Large intestine (tissue), 3 donors: Measurements from ENCODE around the gene MEI4. TPM values are rescaled to one million over a fixed set of nuclear protein-coding genes. Genes with fewer than 3 reads are reported as not detected.
"Not testable (repeated sequence)": the region's sequence is repeated elsewhere in the genome, so short reads cannot be mapped to it uniquely, and the experiment has no call there.

Experiments
- DNase-seq, 2 donors: peaks; one replicate each; pipeline versions ENCODE4 v3.0.0 to v3.0.0-alpha.2; 2013
- H3K27ac ChIP-seq: one replicate; pipeline ENCODE4 v1.5.1; 2013; ENCODE audit warnings: low read length
- H3K27me3 ChIP-seq: 2 replicates; pipeline ENCODE4 v1.6.1; 2013; ENCODE audit warnings: low read length; ENCODE audit not compliant: control insufficient read depth, insufficient read depth
- H3K36me3 ChIP-seq: 2 replicates; pipeline ENCODE4 v1.6.1; 2013; ENCODE audit warnings: low read length; ENCODE audit not compliant: control insufficient read depth, insufficient read depth
- H3K4me1 ChIP-seq: one replicate; pipeline ENCODE4 v1.6.1; 2013; ENCODE audit warnings: low read length; ENCODE audit not compliant: control insufficient read depth, insufficient read depth
- H3K4me3 ChIP-seq: one replicate; pipeline ENCODE4 v1.5.1; 2013; ENCODE audit warnings: low read length
- H3K9me3 ChIP-seq: one replicate; pipeline ENCODE4 v1.6.1; 2013; ENCODE audit warnings: mild to moderate bottlenecking, low read depth, low read length, moderate library complexity; ENCODE audit not compliant: control insufficient read depth
- WGBS: methylation state at CpG from one replicate; pipeline ENCODE4 v1.1.5; 2013; ENCODE audit warnings: low lambda C conversion rate; ENCODE audit not compliant: insufficient coverage; 5-methylcytosine and 5-hydroxymethylcytosine counted together
- polyA plus RNA-seq: library from polyadenylated mRNA; unstranded; fragments of 120-200 nt; gene quantifications from one replicate; pipeline ENCODE4 v1.2.1, GENCODE V29; 2013

Gene MEI4
- polyA plus RNA-seq, 1 donor: 0.09 TPM

DNA sequence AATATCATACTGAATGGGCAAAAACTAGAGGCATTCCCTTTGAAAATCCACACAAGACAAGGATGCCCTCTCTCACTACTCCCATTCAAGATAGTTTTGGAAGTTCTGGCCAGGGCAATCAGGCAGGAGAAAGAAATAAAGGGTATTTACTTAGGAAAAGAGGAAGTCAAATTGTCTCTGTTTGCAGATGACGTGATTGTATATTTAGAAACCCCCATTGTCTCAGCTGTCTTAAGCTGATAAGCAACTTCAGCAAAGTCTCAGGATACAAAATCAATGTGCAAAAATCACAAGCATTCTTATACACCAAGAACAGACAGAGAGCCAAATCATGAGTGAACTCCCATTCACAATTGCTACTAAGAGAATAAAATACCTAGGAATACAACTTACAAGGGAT, 99.3 kb downstream of the MEI4 start:
- not testable (repeated sequence) for H3K4me1 ChIP-seq, H3K27ac ChIP-seq, H3K27me3 ChIP-seq, H3K9me3 ChIP-seq, H3K36me3 ChIP-seq, DNase-seq, H3K4me3 ChIP-seq
- no CpG with 5 or more reads among the region's 1 CpG for WGBS

GRCh38 chr6:77762386-77762785, 109.5 kb downstream of the MEI4 start:
- H3K4me3 ChIP-seq: no peak overlapping the region
- no peaks in the 10 kb centered on the region for H3K4me1 ChIP-seq
- H3K9me3 ChIP-seq: no peaks in the 10 kb centered on the region
- no peaks in the 10 kb centered on the region for H3K36me3 ChIP-seq
- no peak overlapping the region for H3K27ac ChIP-seq
- no peak for DNase-seq
- no CpG with 5 or more reads among the region's 2 CpGs for WGBS
- no peaks in the 10 kb centered on the region for H3K27me3 ChIP-seq

GRCh38 chr6:77763124-77763523, 110.3 kb downstream of the MEI4 start:
- no peak for DNase-seq
- H3K9me3 ChIP-seq: no peaks in the 10 kb centered on the region
- H3K27me3 ChIP-seq: no peaks in the 10 kb centered on the region
- no peak overlapping the region for H3K4me3 ChIP-seq
- no peak overlapping the region for H3K27ac ChIP-seq
- H3K4me1 ChIP-seq: no peaks in the 10 kb centered on the region
- no peaks in the 10 kb centered on the region for H3K36me3 ChIP-seq
- WGBS: no CpG with 5 or more reads among the region's 2 CpGs

GRCh38 chr6:77764364-77764763, 111.5 kb downstream of the MEI4 start:
- H3K4me3 ChIP-seq: no peak overlapping the region
- H3K36me3 ChIP-seq: no peaks in the 10 kb centered on the region
- WGBS: 100% methylated on average over 1 of the region's 1 CpG
- H3K27ac ChIP-seq: no peak overlapping the region
- H3K9me3 ChIP-seq: no peaks in the 10 kb centered on the region
- H3K27me3 ChIP-seq: no peaks in the 10 kb centered on the region
- H3K4me1 ChIP-seq: no peaks in the 10 kb centered on the region
- DNase-seq: no peak

DNA sequence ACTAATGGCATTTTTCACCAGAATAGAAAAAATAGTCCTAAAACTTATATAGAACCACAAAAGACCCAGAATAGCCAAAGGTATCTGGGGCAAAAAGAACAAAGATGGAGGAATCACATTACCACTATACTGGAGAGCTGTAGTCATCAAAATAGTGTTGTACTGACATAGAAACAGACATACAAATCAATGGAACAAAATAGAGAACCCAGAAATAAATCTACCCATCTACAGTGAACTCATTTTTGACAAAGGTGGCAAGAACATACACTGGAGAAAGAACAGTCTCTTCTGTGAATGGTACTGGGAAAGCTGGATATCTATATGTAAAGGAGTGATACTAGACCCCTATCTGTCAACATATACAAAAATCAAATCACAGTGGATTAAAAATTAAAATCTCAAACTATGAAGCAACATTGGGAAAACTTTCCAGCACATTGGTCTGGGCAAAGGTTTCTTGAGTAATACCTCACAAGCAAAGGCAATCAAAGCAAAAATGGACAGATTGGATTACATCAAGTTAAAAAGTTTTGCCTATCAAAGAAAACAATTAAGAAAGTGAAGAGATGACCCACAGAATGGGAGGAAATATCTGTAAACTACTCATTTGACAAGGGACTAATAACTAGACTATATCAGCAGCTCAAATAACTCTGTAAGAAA, 120.5 kb downstream of the MEI4 start:
- no peak for DNase-seq
- Histone ChIP-seq H3K27ac (no peak overlapping the region), H3K9me3 (no peaks in the 10 kb centered on the region), H3K4me1 (no peaks in the 10 kb centered on the region), H3K4me3 (no peak overlapping the region), H3K36me3 (no peaks in the 10 kb centered on the region), H3K27me3 (no peaks in the 10 kb centered on the region)

DNA sequence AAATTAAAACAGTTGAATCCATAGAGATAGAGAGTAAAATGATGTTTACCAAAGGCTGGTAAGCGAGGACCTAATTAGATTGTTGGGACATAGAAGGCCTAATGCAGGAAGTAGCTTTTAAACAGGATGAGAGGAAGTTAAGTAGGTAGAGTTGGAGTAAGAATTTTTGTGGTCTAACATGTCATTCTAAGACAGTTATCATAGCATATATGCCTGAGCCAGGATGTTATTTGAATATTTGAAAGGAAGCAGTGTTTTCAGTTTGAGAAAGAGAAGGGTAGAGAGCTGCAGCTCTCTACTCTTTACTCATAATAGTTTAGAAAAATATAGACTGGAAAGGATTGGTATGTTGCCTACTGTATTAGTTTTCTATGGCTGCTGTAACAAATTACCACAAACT, 121.6 kb downstream of the MEI4 start:
- Histone ChIP-seq H3K27ac (no peak overlapping the region), H3K4me3 (no peak overlapping the region), H3K9me3 (no peaks in the 10 kb centered on the region), H3K4me1 (no peaks in the 10 kb centered on the region), H3K36me3 (no peaks in the 10 kb centered on the region), H3K27me3 (no peaks in the 10 kb centered on the region)
- no CpG with 5 or more reads among the region's 1 CpG for WGBS
- no peak for DNase-seq

DNA sequence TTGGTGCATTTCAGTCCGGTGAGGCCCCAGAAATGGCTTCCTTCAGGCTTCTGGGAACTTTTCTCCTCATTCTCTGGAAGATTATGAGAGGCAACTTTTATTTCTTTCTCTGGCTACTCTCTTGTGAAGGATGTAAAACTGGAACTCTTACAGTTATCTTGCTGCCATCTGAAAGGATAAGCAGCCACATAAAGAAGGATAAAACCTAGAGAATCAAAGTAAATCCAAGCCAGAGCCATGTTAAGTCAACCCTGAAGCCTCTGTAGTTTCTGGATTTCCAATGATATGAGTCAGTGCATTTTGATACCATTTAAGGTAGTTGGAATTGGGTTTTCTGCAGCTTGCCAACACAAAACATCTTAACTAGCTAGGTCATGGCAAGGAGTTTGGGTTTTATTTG, 123.6 kb downstream of the MEI4 start:
- no peak for DNase-seq
- H3K36me3 ChIP-seq: no peaks in the 10 kb centered on the region
- no peaks in the 10 kb centered on the region for H3K9me3 ChIP-seq
- WGBS: 83% methylated on average over 1 of the region's 1 CpG
- no peak overlapping the region for H3K27ac ChIP-seq
- no peak overlapping the region for H3K4me3 ChIP-seq
- H3K4me1 ChIP-seq: no peaks in the 10 kb centered on the region
- no peaks in the 10 kb centered on the region for H3K27me3 ChIP-seq

DNA sequence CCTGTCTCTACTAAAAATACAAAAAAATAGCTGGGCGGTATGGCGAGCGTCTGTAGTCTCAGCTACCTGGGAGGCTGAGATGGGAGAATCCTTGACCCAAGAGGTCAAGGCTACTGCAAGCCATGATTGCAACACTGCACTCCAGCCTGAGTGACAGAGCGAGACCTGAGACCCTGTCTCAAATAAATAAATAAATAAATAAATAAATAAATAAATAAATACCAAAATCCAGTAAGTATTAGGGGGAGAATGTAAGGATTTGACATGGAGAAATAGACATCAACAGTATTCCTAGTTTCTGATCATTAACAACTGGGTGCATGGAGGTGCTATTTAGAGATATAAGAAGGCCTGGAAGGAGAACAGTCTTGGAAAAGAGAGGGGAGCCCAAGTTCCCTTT, 125.7 kb downstream of the MEI4 start:
- no peaks in the 10 kb centered on the region for H3K4me1 ChIP-seq
- no CpG with 5 or more reads among the region's 4 CpGs for WGBS

GRCh38 chr6:77786935-77787629, 134.2 kb downstream of the MEI4 start:
- Histone ChIP-seq H3K4me1 (no peaks in the 10 kb centered on the region), H3K4me3 (no peak overlapping the region), H3K27ac (no peak overlapping the region), H3K36me3 (no peaks in the 10 kb centered on the region), H3K9me3 (no peaks in the 10 kb centered on the region), H3K27me3 (no peaks in the 10 kb centered on the region)
- no CpG with 5 or more reads among the region's 4 CpGs for WGBS
- DNase-seq: no peak

More for the DNA sequence above, 125.7 kb downstream of the MEI4 start:
- H3K4me3 ChIP-seq: no peak overlapping the region
- no peak overlapping the region for H3K27ac ChIP-seq
- no peaks in the 10 kb centered on the region for H3K27me3 ChIP-seq
- no peaks in the 10 kb centered on the region for H3K36me3 ChIP-seq
- DNase-seq: no peak
- no peaks in the 10 kb centered on the region for H3K9me3 ChIP-seq

DNA sequence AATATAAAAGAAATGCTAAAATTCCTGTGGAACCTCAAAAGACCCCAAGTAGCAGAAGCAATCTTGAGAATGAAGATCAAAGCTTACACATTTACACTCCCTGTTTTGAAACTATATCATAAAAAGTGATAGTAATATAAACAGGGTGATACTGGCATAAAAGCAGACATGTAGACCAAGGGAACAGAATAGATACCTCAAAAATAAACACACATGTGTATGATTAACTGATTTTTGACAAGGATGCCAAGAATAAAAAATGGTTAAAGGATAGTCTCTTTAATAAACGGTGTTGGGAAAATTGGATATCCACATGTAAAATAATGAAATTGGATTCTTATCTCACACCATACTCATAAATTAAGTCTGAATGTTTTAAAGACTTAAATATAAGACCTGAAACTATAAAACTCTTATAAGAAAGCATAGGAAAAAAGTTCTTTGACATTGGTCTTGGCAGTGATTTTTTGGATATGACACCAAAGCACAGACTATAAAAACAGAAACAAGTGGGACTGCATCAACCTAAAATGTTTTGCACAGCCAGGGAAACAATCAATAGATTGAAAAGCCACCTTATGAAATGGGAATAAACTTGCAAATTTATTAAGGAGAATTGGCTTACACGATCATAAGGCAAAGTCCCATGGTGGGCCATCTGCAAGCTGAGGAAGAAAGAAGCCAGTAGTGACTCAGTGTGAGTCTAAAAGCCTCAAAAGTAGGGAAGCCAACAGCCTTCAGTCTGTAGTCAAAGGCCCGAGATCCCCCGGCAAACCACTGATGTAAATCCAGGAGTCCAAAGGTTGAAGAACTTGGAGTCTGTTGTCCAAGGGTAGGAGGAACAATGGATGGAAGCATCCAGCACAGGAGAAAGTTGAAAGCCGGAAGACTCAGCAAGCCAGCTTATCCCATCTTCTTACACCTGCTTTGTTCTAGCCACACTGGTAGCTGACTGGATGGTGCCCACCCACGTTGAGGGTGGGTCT, 144.3 kb downstream of the MEI4 start:
- no peak overlapping the region for H3K27ac ChIP-seq
- DNase-seq: no peak
- WGBS: 100% methylated on average over 2 of the region's 6 CpGs
- H3K36me3 ChIP-seq: no peaks in the 10 kb centered on the region
- no peaks in the 10 kb centered on the region for H3K4me1 ChIP-seq
- no peak overlapping the region for H3K4me3 ChIP-seq
- no peaks in the 10 kb centered on the region for H3K27me3 ChIP-seq
- no peaks in the 10 kb centered on the region for H3K9me3 ChIP-seq
